ENCODE measurements around the gene FZD4. TPM values are rescaled to one million over a fixed set of nuclear protein-coding genes. Genes with fewer than 3 reads are reported as not detected.
"Not testable (repeated sequence)": the region's sequence is repeated elsewhere in the genome, so short reads cannot be mapped to it uniquely, and the experiment has no call there.

Gene FZD4
- polyA plus RNA-seq, 3 donors, result 67.7 to 73.8 (median 71.6) TPM

GRCh38 chr11:86938900-86939880 lies 16.0 kb downstream of the FZD4 start:
- DNase-seq (ENCODE audit: low read depth in 3 of 3, low spot score in 2 of 3), result no peak

GRCh38 chr11:86938203-86938899 lies 16.8 kb downstream of the FZD4 start:
- DNase-seq (ENCODE audit: low read depth in 3 of 3, low spot score in 2 of 3), result no peak

DNA sequence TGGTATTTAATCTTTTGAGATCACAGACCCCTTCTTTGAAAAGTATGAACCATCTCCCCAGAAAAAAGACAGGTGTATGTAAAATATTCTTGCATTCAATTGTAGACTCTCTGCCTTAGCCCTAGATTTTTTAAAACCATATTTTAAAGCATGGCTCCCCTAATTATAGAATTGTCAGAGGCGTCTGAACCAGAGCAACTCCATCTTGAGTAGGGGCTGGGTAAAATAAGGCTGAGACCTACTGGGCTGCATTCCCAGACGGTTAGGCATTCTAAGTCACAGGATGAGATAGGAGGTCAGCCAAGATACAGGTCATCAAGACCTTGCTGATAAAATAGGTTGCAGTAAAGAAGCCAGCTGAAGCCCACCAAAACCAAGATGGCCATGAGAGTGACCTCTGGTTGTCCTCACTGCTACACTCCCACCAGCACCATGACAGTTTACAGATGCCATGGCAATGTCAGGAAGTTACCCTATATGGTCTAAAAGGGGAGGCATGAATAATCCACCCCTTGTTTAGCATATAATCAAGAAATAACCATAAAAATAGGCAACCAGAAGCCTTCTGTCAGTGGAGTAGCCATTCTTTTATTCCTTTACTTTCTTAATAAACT lies 17.9 kb downstream of the FZD4 start:
- DNase-seq (ENCODE audit: low read depth in 3 of 3, low spot score in 2 of 3), result not testable (repeated sequence)

GRCh38 chr11:86934926-86935579 lies 20.1 kb downstream of the FZD4 start:
- no peak for DNase-seq (ENCODE audit: low read depth in 3 of 3, low spot score in 2 of 3)

- DNase-seq (ENCODE audit: low read depth in 3 of 3, low spot score in 2 of 3), result no peak
These were observed 20.7 kb downstream of the FZD4 start for GRCh38 chr11:86934582-86934900.

DNA sequence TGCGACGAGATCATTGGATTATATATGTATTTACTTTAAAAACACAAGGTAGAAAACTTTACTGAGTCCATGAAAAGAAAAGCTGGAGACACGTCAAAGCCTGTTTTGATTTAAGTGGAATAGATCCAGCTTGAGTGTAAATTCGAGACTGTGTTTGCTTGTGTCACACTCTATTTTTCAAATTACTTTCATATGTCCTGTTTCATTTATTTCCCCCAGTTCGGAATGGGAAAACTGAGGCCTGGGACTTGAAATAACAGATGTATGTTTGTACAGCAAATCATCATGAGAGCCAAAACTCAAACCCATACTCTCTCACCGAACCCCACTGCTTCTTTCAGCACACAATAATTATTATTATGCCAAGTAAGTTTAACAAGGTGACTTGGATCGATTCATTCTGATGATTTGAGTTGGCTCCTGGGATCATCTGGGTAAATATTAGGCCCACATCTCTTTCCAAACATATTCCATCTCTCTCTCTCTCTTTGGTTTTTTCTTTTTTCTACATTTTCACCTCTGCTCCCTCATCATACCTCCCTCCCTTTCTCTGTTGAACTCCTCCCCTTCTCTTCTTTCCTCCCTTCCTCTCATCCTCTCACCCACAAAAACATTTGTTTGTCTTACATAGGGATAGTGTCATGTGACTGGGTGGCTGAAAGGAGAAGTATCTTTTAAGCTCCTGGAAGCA lies 21.2 kb downstream of the FZD4 start:
- no peak for DNase-seq (ENCODE audit: low read depth in 3 of 3, low spot score in 2 of 3)

- no peak for DNase-seq (ENCODE audit: low read depth in 3 of 3, low spot score in 2 of 3)
These were observed 22.0 kb downstream of the FZD4 start for GRCh38 chr11:86932924-86933875.

DNA sequence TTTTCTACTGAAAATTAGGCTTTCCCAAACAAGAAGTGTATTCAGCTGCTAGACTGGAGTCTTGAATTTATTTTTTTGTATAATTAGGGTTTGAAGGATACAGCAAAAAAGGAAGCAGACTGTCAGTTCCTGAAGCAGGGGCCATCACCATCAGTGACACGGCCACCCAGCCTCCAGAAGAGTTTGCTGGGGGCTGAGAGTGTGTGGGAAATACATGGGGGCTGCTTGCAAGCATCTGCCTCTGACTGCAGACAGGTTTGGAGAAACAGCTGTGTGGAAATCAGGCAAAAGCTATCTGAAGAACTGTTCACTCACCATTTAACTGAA lies 23.0 kb downstream of the FZD4 start:
- no peak for DNase-seq (ENCODE audit: low read depth in 3 of 3, low spot score in 2 of 3)

GRCh38 chr11:86931548-86932258 lies 23.5 kb downstream of the FZD4 start:
- DNase-seq (ENCODE audit: low read depth in 3 of 3, low spot score in 2 of 3), result no peak

- DNase-seq (ENCODE audit: low read depth in 3 of 3, low spot score in 2 of 3), result no peak
These were observed 24.1 kb downstream of the FZD4 start for GRCh38 chr11:86930957-86931547.

- no peak for DNase-seq (ENCODE audit: low read depth in 3 of 3, low spot score in 2 of 3)
These were observed 28.2 kb downstream of the FZD4 start for GRCh38 chr11:86926975-86927374.

DNA sequence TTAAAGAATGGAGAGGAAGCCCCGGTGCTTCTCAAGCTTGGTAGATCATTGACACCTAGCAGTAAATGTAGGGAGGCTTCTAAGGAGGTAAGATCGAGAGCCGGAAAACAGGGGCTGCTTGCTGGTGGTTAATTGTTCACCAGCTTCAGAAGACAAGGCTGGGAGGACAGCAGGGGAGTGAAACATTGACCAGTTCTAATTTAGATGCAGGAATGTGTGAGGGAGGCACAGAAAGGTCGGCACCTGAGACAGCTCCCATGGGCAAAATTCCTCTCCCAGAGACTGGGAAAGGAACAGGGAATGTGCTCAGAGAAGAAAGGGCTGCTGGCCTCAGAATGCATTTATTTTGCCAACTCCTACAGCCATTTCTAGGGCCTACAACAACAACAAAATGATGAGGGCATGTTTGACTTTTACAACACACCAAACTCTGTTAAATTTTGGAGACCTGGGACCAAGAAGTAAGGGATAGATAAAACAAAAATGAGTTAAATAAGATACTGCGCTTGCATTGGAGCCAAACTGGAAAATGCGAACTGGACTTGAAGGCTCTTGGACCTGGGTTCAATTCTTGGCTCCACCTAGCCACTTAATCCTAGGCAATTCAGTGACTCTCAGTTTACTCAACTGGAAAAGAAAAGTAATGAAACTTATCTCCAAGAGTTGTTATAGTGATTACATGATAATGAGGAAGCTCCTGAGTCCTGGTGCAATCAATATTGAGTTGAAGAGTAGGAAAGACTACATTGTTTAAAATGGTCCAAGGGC lies 31.0 kb downstream of the FZD4 start:
- DNase-seq (ENCODE audit: low read depth in 3 of 3, low spot score in 2 of 3), result no peak

DNA sequence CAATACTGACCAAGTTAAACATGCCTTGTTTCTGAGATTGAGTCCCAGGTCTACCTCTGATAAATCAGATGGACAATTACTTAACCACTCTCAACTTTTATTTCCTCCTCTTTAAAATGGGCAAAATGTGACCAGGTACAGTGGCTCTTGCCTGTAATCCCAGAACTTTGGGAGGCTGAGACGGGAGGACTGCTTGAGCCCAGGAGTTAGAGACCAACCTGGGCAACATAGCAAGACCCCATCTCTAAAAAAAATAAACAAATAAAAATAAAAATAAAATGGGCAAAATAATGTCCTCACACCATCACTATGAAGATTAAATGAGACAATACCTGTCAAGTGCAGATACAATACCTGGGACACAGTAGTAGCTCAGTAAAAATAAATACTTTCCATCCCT lies 33.0 kb downstream of the FZD4 start:
- DNase-seq (ENCODE audit: low read depth in 3 of 3, low spot score in 2 of 3), result no peak

- no peak for DNase-seq (ENCODE audit: low read depth in 3 of 3, low spot score in 2 of 3)
These were observed 35.5 kb downstream of the FZD4 start for GRCh38 chr11:86919557-86920210.

DNA sequence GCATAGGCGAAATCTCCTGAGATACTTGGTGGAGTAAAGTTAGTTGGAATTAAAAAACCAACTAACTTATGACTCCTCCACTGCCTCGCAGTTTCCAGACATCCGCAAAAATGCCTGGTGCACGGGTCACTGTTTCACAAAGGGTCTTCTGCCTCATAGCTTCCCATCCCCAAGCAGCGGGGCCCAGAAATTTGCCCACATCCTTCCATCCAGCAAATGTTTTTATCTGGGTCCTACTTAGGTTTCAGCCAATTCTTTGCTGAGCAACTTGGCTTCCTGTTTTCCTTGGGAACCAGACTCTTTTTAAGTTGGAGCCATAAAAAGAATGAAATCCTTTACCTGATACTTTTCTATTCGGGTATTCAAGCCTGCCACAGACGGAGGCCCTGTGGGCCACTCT lies 36.2 kb downstream of the FZD4 start:
- no peak for DNase-seq (ENCODE audit: low read depth in 3 of 3, low spot score in 2 of 3)

GRCh38 chr11:86918496-86918895 lies 36.7 kb downstream of the FZD4 start:
- DNase-seq (ENCODE audit: low read depth in 3 of 3, low spot score in 2 of 3), result no peak

- no peak for DNase-seq (ENCODE audit: low read depth in 3 of 3, low spot score in 2 of 3)
These were observed 37.6 kb downstream of the FZD4 start for GRCh38 chr11:86917589-86917988.

Measured in right renal cortex interstitium (tissue), 3 donors.